ENCODE measurements around the gene NLGN3. TPM values are rescaled to one million over a fixed set of nuclear protein-coding genes. Genes with fewer than 3 reads are reported as not detected.

NLGN3 gene
- total RNA-seq, 1 experiment from 2014 or later, result 0.07 TPM

- DNase-seq, result no peak
- H3K36me3 ChIP-seq, result no peaks in the 10 kb centered on the region
- no peaks in the 10 kb centered on the region for H3K27me3 ChIP-seq
- no peaks in the 10 kb centered on the region for H3K9me3 ChIP-seq
- H3K4me3 ChIP-seq, result no peak within 1 kb of the TSS
Observed at GRCh38 chrX:71111141-71111843, 33.3 kb upstream of the NLGN3 start, which contains the start of gene IL2RG. Gene IL2RG, minus strand, starts transcription at chrX:71111577. Its CDS starts 38 bp downstream, at chrX:71111539.

GRCh38 chrX:71111921-71112431 lies 32.7 kb upstream of the NLGN3 start:
- DNase-seq, result no peak
- Histone ChIP-seq H3K27me3 (no peaks in the 10 kb centered on the region), H3K4me3 (no peak overlapping the region), H3K36me3 (no peaks in the 10 kb centered on the region), H3K9me3 (no peaks in the 10 kb centered on the region)

GRCh38 chrX:71117358-71117757 lies 27.3 kb upstream of the NLGN3 start:
- no peak overlapping the region for H3K4me3 ChIP-seq
- no peaks in the 10 kb centered on the region for H3K36me3 ChIP-seq
- no peak for DNase-seq
- no peaks in the 10 kb centered on the region for H3K27me3 ChIP-seq
- H3K9me3 ChIP-seq, result no peaks in the 10 kb centered on the region

- Histone ChIP-seq H3K9me3 (no peaks in the 10 kb centered on the region), H3K27me3 (no peaks in the 10 kb centered on the region), H3K4me3 (peak within 1 kb of the TSS; percentile 75), H3K36me3 (no peaks in the 10 kb centered on the region)
- DNase-seq, result peak; percentile 76
Observed at GRCh38 chrX:71118032-71118984, 26.3 kb upstream of the NLGN3 start, which contains the start of gene MED12. Gene MED12, plus strand, starts transcription at chrX:71118596. Its CDS starts 159 bp downstream, at chrX:71118755.

GRCh38 chrX:71118985-71119535 lies 25.6 kb upstream of the NLGN3 start:
- Histone ChIP-seq H3K4me3 (peak overlapping the region; percentile 75), H3K9me3 (no peaks in the 10 kb centered on the region), H3K36me3 (no peaks in the 10 kb centered on the region), H3K27me3 (no peaks in the 10 kb centered on the region)
- no peak for DNase-seq

- Histone ChIP-seq H3K9me3 (no peaks in the 10 kb centered on the region), H3K27me3 (no peaks in the 10 kb centered on the region), H3K4me3 (no peak overlapping the region), H3K36me3 (peaks cover 9% of the 10 kb centered on the region)
- no peak for DNase-seq
Observed at GRCh38 chrX:71128166-71128833, 16.3 kb upstream of the NLGN3 start.

GRCh38 chrX:71128915-71129765 lies 15.5 kb upstream of the NLGN3 start:
- Histone ChIP-seq H3K4me3 (no peak overlapping the region), H3K9me3 (no peaks in the 10 kb centered on the region), H3K27me3 (no peaks in the 10 kb centered on the region), H3K36me3 (peaks cover 9% of the 10 kb centered on the region)
- DNase-seq, result peak; percentile 12

GRCh38 chrX:71131510-71131909 lies 13.1 kb upstream of the NLGN3 start:
- Histone ChIP-seq H3K4me3 (no peak overlapping the region), H3K9me3 (no peaks in the 10 kb centered on the region), H3K36me3 (peaks cover 9% of the 10 kb centered on the region), H3K27me3 (no peaks in the 10 kb centered on the region)
- no peak for DNase-seq

GRCh38 chrX:71140440-71140839 lies 4.2 kb upstream of the NLGN3 start:
- Histone ChIP-seq H3K27me3 (no peaks in the 10 kb centered on the region), H3K36me3 (no peaks in the 10 kb centered on the region; the same call in 1 of the 2 replicates), H3K4me3 (no peak overlapping the region), H3K9me3 (no peaks in the 10 kb centered on the region)
- DNase-seq, result no peak

GRCh38 chrX:71143508-71143907 lies 1.1 kb upstream of the NLGN3 start:
- H3K27me3 ChIP-seq, result no peaks in the 10 kb centered on the region
- no peaks in the 10 kb centered on the region for H3K36me3 ChIP-seq
- H3K9me3 ChIP-seq, result no peaks in the 10 kb centered on the region
- no peak overlapping the region for H3K4me3 ChIP-seq
- DNase-seq, result peak; percentile 4

GRCh38 chrX:71147496-71148277 lies 3.0 kb downstream of the NLGN3 start:
- Histone ChIP-seq H3K36me3 (no peaks in the 10 kb centered on the region), H3K27me3 (no peaks in the 10 kb centered on the region), H3K4me3 (no peak overlapping the region), H3K9me3 (no peaks in the 10 kb centered on the region)
- no peak for DNase-seq

- DNase-seq, result no peak
- Histone ChIP-seq H3K36me3 (no peaks in the 10 kb centered on the region), H3K27me3 (no peaks in the 10 kb centered on the region), H3K4me3 (no peak overlapping the region), H3K9me3 (no peaks in the 10 kb centered on the region)
Observed at GRCh38 chrX:71148278-71148663, 3.6 kb downstream of the NLGN3 start.

GRCh38 chrX:71151366-71151765 lies 6.7 kb downstream of the NLGN3 start:
- no peak for DNase-seq
- Histone ChIP-seq H3K4me3 (no peak overlapping the region), H3K27me3 (no peaks in the 10 kb centered on the region), H3K36me3 (no peaks in the 10 kb centered on the region), H3K9me3 (no peaks in the 10 kb centered on the region)

GRCh38 chrX:71154196-71154595 lies 9.6 kb downstream of the NLGN3 start:
- H3K4me3 ChIP-seq, result no peak overlapping the region
- no peak for DNase-seq
- no peaks in the 10 kb centered on the region for H3K27me3 ChIP-seq
- no peaks in the 10 kb centered on the region for H3K9me3 ChIP-seq
- H3K36me3 ChIP-seq, result no peaks in the 10 kb centered on the region

- Histone ChIP-seq H3K4me3 (no peak overlapping the region), H3K27me3 (no peaks in the 10 kb centered on the region), H3K9me3 (no peaks in the 10 kb centered on the region), H3K36me3 (no peaks in the 10 kb centered on the region)
- no peak for DNase-seq
Observed at GRCh38 chrX:71154641-71155040, 10.0 kb downstream of the NLGN3 start.

Data from MG63 (cell line).